ENCODE data around the gene SMTNL2.

Gene SMTNL2

DNA sequence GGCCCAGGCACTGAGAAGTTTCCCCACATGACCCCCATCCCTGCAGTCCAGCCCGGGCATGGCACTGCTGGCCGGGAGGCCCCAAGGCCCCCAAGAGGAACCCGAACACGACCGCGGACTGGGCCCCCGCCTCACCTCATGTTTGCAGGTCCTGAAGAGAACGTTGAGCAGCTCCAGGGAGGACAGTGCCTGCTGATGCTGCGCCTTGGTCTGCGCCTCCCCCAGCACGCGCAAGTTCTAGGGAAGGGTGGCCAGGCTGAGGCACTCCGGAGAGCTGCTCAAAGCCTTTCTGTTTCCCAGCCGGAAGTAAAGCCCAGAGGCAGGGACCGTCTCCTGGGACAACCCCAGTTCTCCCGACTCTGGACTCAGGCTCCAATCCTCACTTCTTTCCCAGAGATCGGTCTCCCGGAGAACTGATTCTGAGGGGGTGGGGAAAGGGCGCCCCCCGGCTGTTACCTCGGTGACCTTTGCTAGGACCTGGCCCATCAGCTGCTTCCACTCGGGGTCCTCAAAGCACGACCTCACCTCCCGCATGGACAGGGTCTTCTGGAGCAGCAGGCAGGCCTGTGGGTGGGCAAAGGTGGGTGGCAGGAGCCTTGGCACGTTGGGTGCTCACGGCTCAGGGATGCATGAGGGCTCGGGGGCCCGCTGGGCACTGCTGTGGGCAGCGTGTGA, 42.9 kb upstream of the SMTNL2 start:
- no peak overlapping the region for H3K4me3 ChIP-seq (ENCODE audit: low read length)
- no peak for TF ChIP-seq ZNF274 (IDR thresholded peaks at IDR 0.05; ENCODE audit: low read depth, low read length)

- no peak overlapping the region for H3K4me3 ChIP-seq (ENCODE audit: low read length)
- TF ChIP-seq ZNF274 (IDR thresholded peaks at IDR 0.05; ENCODE audit: low read depth, low read length) = no peak
Observed at GRCh38 chr17:4542003-4542725, 42.2 kb upstream of the SMTNL2 start.

DNA sequence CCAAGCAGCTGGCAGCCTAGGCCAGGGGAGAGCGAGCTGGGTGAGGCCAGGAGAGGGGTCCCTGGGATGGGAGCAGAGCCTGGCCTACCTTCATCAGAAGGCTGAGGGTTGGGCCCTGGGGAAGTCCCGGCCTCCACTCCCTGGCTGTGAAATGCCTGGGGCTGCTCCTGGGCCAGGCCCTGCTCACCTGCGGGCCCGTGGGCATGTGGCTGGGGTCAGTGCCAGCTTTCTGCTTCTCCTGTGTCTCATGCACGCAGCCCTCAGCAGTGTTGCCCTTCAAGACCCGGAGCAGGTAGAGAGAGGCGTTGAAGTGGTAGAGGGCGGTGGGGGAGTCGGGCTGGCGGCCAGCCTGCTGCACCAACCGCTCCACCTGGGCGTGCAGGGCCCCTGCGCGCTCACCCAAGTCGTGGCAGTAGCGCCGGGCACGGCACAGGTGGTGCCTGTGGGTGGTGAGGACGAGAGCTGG, 41.6 kb upstream of the SMTNL2 start:
- H3K4me3 ChIP-seq (ENCODE audit: low read length) = no peak overlapping the region
- TF ChIP-seq ZNF274 (IDR thresholded peaks at IDR 0.05; ENCODE audit: low read depth, low read length) = no peak

- no peak overlapping the region for H3K4me3 ChIP-seq (ENCODE audit: low read length)
- TF ChIP-seq ZNF274 (IDR thresholded peaks at IDR 0.05; ENCODE audit: low read depth, low read length) = no peak
Observed at GRCh38 chr17:4543557-4544026, 40.7 kb upstream of the SMTNL2 start.

GRCh38 chr17:4544135-4544950, 40.0 kb upstream of the SMTNL2 start:
- no peak overlapping the region for H3K4me3 ChIP-seq (ENCODE audit: low read length)
- TF ChIP-seq ZNF274 (IDR thresholded peaks at IDR 0.05; ENCODE audit: low read depth, low read length) = no peak

DNA sequence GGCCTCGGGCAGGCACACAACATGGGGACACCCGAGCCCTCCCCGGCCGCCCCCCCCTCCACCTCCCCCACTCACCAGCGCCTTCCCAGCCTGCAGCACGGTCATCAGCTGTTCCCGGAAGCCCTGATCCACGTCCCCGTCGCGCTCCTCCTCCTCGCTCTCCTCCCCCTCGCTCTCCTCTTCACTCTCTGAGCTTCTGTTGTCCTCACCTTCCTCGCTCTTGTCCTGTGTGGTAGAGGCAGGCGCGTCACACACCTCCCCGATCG, 39.4 kb upstream of the SMTNL2 start:
- no peak for TF ChIP-seq ZNF274 (IDR thresholded peaks at IDR 0.05; ENCODE audit: low read depth, low read length)

GRCh38 chr17:4545217-4545951, 38.9 kb upstream of the SMTNL2 start:
- TF ChIP-seq ZNF274 (IDR thresholded peaks at IDR 0.05; ENCODE audit: low read depth, low read length) = no peak
- H3K4me3 ChIP-seq (ENCODE audit: low read length) = no peak overlapping the region

More for the DNA sequence above, 39.4 kb upstream of the SMTNL2 start:
- H3K4me3 ChIP-seq (ENCODE audit: low read length) = no peak overlapping the region

GRCh38 chr17:4547118-4547906, 37.0 kb upstream of the SMTNL2 start:
- no peak overlapping the region for H3K4me3 ChIP-seq (ENCODE audit: low read length)
- TF ChIP-seq ZNF274 (IDR thresholded peaks at IDR 0.05; ENCODE audit: low read depth, low read length) = no peak

GRCh38 chr17:4548061-4548461, 36.3 kb upstream of the SMTNL2 start:
- no peak overlapping the region for H3K4me3 ChIP-seq (ENCODE audit: low read length)
- TF ChIP-seq ZNF274 (IDR thresholded peaks at IDR 0.05; ENCODE audit: low read depth, low read length) = no peak

DNA sequence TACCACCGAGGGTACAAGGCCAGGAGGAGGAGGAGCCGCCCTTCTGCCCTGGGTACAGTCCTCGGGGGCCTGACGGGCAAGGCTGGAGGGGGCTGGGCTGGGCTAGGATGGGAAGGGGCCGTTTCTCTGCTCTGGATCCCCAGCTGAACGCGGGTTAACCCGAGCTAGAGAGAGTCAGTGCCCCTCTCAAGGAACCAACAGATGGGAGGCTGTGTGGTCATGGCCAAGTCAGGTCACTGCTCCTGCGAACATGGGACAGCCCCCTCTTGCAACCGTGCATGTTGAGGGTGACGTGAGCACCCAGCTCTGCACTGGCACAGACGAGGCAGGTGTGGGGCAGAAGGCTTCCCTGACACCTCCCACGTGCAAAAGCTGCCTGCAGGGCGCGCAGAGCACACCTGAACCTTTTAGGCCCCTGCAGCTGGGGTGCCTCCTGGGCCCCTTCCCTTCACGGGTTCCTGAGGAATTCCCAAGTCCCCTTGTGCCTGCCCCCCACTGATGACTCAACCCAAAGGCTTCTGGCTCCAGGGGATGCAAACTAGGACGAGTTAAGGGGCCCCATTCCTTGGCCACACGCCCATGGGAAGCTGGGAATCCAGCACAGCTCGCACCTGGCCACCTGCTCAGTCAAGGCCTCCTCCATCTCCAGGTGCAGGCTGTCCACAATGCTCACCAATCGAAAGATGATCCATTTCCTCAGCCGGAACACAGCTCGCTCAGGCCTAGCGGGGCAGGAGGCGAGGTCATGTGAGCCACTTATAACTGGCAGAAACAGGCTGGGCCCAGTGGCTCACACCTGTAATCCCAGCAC, 35.4 kb upstream of the SMTNL2 start:
- no peak for TF ChIP-seq ZNF274 (IDR thresholded peaks at IDR 0.05; ENCODE audit: low read depth, low read length)
- H3K4me3 ChIP-seq (ENCODE audit: low read length) = no peak overlapping the region

- no peak for TF ChIP-seq ZNF274 (IDR thresholded peaks at IDR 0.05; ENCODE audit: low read depth, low read length)
Observed at GRCh38 chr17:4549781-4550533, 34.4 kb upstream of the SMTNL2 start.

DNA sequence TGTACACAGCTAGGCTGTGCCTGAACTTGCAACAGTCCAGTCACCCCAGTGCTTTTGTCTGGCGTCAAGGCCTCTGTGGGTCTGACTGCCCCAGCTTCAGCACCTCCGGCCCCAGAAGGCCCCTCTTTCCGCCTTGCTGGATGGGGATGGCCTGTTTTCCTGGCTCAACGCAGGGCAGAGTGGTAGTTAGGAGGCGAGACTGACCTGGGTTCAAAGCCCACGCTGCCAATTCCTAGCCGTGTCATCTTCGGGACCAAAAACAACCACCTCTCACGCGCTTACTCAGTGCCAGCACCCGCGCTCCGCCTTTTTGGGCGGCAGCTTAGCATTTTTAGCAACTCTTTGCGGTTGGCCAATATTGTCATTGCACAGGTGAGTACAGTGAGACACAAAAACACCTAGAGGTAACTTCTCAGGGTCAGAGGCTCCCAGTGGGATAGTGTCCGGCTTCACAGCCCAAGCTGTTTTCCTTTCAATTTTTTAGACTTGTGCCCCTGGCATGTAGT, 33.7 kb upstream of the SMTNL2 start:
- no peak overlapping the region for H3K4me3 ChIP-seq (ENCODE audit: low read length)
- no peak for TF ChIP-seq ZNF274 (IDR thresholded peaks at IDR 0.05; ENCODE audit: low read depth, low read length)

More at GRCh38 chr17:4549781-4550533, 34.4 kb upstream of the SMTNL2 start:
- no peak overlapping the region for H3K4me3 ChIP-seq (ENCODE audit: low read length)

Measured in GM08714 (cell line).